ENCODE data around the gene CCNYL1.
"Not testable (repeated sequence)": the region's sequence is repeated elsewhere in the genome, so short reads cannot be mapped to it uniquely, and the experiment has no call there.

CCNYL1 gene

DNA sequence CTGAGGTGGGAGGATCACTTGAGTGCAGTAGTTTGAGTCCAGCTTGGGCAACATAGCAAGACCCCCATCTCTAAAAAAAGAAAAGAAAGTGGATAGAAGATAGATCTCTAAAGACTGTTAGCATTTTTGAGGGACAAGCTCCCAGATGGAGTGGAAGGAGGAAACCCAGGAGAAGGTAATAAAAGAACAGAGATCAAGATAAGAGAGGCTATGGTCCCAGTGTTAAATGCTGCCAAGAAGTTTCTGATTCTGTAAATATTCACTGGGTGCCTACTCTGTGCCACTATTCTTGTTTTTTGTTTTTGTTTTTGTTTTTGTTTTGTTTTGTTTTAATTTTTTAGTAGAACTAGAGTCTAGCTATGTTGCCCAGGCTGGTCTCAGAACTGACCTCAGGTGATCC, 32.1 kb downstream of the CCNYL1 start:
- no peak for DNase-seq

DNA sequence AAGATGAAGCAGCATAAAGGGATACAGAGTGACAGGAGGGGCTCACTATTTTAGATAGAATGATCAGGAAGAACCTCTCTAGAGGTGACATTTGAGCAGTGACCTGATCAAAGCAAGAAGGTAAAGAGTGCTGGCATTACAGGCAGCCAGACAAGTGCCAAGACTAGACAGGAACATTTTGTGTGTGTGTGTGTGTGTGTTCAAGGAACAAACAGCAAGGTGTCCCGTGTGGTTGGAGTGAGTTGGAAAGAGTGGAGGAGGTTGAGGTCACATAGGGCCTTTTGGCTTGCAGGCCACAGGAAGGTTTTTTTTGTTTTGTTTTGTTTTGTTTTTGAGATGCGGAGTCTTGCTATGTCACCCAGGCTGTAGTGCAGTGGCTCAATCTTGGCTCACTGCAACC, 32.6 kb downstream of the CCNYL1 start:
- DNase-seq = no peak

DNA sequence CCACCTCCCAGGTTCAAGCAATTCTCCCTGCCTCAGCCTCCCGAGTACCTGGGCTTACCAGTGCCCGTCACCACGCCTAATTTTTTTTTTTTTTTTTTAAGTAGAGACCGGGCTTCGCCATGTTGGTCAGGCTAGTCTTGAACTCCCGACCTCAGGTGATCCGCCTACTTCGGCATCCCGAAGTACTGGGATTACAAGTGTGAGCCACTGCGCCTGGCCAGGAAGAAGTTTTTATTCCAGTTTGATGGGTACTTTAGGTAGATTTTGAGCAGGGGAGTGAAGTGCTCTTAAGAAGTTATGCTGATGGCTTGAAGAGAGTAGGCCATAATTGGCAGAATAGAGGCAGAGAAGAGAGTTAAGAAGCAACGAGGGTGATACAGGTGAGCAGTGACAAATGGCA, 33.0 kb downstream of the CCNYL1 start:
- no peak for DNase-seq

DNA sequence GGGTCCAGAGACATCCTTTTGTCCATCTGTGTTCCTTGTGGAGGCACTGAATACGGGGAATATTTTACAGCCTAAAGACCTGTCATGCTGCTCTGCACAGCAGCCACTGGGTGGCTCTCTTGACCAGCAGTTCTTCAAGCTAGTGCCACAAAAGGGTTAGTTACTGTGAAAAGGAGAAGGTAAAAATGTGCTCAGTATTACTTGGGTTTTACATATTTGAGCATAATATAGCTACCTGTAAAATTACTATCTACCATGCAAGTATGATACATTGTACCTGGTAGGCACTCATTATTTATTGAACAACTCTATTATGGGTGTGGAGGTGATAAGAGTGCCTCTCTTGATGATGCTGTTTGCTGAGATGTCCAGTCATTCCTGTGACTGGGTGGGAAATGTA, 34.7 kb downstream of the CCNYL1 start:
- DNase-seq = peak; percentile 38

DNA sequence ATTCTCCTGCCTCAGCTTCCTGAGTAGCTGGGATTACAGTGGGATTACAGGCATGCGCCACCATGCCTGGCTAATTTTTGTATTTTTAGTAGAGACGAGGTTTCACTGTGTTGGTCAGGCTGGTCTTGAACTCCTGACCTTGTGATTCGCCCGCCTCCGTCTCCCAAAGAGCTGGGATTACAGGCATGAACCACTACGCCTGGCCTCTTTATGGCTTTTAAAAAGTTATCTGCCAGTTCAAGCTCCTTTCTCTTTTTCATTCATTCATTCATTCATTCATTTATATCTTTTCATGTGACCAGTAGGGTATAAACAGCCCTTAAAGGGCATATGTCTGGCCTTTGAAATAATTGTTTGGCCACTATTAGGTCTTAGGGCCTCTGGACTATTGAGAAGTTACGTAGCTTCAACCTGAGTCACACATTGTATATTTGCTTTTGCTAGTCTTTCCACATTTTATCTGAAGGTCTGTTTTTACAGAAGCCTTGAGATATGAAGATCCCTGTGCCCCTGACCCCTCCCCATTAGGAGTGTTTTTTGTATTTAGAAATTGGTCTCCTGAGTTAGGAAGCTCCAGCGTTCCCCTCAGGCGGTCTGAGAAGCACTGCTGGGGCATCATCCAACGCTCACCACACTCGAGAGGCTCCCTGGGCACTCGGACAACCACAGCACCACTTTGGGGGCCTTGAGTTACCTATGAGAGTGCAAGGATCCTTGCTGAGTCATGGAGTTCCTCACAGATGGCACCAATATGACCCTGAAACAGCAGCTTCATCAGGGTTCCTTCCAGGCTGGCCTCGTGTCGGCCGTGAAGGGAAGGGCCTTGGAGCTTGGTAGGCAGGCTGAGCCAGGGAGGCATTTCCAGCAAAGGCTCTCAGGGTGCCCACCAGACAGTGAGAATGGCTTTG, 36.5 kb downstream of the CCNYL1 start:
- DNase-seq = no peak

DNA sequence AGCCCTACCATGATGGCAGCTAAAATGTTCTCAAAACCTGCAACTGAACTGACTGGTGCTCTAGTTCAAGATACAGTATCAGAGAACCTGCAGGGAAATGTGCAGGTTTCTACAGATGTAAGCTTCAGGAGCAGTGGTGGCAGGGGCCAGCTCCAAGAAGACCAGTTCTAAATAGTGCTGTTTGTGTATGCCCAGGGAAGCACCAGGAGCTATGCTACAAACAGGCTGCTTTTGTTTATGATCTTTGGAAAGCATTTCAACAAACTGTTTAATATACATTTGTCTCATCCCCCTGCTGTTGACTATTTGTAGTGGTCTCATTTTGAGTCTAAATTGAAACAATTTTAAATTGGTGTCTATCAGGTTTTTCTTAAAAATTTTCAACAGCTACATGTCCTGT, 37.6 kb downstream of the CCNYL1 start:
- no peak for DNase-seq

DNA sequence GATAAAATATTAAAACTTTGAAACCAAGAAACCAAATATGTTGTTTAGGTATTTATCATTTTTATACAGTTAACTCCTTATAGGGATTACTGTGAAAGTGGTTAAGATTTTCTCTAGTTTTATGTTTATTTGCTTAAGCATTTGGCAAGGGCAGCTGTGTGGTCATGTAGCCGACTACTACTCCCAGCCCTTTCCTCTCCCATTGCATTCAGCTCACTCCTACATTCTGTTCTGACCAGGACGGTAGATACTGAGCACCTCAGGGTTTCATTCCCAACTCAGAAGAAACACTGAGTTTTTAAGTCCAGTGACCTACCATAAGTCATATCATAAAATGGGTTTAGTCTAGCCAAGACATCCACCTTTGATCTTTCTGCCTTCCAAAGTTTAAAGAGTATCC, 38.4 kb downstream of the CCNYL1 start:
- DNase-seq = no peak

DNA sequence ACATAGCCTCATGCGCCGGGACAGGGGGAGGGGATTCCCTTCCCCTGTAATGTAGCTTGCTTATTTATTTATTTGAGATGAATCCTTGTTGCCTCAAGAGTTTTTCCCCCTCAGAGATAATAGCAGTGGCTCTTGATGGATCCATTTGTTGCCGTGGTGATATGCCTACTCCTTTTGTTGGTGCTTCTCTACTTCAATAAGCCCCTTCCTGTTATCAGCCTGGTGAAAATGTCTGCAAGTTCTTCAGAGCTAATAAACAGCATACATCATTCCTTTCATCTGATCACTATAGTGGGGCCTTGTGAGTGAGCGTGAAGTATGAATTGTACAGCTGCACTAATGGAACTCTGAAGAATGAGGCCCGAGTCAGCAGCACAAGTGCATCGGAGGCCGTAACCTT, 38.9 kb downstream of the CCNYL1 start:
- peak; percentile 78 for DNase-seq

DNA sequence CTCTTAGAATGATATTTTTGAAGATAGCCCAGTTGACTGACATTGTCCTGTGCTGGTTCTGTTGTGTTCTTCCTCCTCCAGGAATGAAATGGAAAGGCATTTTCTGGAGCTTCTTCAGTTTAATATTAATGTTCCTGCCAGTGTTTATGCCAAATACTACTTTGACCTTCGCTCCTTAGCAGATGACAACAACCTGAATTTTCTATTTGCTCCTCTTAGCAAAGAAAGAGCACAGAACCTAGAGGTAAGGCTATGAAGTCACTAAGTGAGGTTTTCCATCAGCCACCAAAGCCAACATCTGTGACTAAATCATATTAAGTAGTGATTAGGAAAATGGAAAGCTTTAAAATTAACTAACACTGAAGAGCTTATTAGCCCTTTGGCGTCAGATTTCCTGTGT, 39.4 kb downstream of the CCNYL1 start:
- no peak for DNase-seq

DNA sequence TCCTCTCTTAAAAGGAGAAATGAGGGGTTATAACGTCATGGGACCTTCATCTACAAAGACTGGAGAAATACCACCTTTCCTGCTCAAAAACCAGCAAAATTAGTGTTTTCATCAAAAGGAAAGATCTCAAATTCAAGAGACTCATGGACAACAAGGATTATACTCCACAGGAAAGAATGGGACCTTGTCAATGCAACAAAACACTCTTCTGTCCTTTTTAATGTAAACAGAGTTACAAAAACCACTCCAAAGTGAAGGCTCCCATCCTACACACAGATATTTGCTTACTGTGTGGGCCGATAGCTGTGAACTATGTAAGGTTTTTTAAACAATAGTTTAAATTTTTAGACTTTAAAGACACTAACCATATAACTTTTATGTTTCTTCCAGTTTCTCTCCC, 42.2 kb downstream of the CCNYL1 start:
- not testable (repeated sequence) for DNase-seq

DNA sequence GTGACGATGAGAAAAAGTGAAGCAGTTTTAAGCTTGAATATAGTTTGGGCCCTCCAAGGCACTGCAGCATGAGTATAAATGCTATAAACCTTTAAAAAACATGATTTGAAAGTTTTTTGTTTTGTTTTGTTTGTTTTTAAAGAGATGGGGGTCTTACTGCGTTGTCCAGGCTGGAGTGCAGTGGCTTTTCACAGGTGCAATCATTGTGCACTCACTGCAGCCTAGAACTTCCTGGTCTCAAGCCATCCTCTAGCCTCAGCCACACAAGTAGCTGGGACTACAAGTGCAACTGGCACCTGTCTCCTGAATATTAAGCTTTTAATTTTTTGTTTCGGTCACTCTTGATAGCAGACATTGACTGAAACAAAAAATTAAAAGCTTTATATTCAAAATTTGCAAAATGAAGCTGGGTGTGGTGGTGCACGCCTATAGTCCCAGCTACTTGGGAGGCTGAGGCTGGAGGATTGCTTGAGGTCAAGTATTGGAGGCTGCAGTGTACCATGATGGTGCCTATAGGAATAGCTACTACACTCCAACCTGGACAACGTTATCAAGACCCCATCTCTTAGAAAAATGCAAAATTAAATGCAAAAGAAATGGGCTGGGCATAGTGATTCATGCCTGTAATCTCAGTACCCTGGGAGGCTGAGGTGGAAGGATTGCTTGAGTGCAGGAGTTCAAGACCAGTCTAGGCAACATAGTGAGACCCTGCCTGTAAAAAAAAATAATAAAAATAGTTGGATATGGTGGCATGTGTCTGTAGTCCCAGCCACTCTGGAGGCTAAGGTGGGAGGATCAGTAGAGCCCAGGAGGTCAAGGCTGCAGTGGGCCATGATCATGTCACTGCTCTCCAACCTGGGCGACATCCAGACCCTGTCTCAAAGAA, 43.3 kb downstream of the CCNYL1 start:
- DNase-seq = no peak

DNA sequence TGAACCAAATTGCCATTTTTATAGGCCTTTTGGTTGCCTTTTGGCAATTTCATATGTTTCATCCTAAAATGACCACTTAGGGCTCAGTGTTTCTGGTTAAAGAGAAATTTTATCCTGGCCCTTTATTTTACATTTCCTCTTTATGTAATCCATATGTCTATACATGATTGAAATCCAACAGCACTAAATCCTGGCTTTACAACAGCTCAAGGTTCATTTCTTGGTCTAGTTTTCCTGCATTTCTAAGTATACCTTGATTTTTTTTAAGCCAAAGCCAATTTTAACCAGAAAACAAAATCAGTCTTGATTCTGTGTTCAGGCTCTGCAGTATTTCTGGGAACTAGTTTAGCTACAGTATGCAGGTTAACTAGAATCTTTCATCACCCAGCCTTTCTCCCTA, 46.6 kb downstream of the CCNYL1 start:
- DNase-seq = no peak

DNA sequence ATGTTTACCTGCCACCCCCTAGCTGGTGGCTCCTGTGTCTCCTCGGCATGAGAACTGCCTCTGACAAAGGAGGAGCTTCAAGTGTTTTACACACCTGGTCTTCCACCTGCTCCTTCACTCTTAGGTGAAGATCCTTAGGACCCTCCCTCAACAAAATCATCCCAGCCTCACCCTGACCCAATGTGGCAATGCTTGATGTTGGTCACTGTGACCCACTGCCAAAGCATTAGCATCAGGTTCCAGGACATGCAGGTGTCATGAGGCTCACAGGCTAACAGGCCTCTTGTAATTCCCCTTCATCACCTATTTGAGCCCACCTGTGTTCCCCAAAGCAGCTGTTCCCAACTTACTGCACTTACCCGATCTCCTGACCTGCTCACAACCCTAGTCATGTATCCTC, 48.5 kb downstream of the CCNYL1 start:
- no peak for DNase-seq

DNA sequence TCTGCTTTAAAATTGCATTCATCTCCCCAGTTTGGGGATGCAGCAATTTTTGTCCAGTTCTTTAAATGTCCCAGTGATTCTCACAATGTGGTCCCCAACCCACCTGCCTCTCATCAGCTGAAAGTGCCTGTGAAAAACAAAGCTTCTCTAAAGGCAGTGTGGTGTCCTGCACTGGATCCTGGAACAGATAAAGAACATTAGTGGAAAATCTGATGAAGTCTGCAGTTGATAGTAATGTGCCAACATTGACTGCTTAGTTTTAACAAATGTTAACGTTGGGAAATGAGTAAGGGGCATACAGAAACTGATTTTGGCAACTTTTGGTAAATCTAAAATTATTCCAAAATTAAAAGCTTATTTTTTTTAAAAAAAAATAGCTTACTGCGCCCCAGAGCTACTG, 49.0 kb downstream of the CCNYL1 start:
- no peak for DNase-seq

DNA sequence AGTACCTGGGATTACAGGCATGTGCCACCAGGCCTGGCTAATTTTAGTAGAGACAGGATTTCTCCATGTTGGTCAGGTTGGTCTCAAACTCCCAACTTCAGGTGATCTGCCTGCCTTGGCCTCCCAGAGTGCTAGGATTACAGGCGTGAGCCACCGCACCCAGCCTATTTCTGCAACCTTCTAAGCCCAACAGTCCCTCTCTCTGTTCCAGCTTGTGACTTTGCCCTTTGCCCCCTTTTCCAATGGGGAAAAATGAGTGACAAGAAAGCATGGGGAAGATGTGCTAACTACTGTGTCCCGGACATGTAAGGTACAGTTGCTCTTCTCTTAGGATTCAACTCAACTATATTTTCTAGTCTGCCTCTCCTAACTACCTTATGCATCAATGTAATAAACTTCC, 50.0 kb downstream of the CCNYL1 start:
- DNase-seq = not testable (repeated sequence)

DNA sequence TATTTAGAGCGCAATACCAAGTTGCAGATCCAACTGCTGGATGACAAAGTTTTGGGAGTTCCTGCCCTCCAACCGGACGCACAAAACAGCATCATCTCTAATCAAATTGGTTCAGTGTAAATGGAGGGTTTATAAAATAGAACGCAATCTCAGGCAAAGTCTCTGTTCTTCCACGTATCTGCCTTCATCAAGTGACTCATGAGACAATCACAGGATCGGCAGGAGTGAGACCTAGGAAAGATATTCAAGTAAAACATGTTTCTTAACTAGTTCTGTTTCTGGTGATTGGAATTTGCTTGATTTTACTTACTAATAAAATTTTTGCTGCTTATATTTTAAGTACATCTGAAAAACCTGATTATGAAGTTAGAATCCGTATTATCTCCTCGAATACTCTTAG, 50.7 kb downstream of the CCNYL1 start:
- no peak for DNase-seq

DNA sequence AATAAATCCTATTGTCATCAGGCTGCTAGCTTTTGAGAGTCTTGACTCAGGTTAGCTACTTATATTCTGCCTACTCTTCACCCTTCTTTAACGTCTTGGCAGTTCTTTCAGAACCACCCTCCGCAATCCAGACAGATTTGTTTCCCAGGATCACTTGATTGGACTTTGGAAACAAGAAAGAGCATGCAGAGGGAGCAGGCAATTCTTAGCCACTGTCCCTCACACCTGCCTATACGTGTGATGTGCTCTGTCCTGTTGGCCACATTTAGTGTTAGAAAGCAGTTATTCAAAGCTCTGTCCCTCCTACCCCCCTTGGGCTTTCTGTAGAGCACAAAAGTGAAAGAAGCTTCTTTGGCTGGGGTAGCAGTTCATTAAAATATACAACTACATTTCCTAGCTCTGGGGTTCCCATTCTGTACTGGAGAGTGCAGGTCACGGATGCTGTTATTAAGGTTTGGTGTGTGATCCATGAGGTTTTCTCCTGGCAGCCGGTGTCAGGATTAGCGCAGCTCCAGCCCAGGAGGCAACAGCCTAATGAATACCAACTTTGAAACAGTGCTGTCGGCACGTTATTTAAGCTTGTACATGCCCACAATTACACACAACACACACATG, 52.0 kb downstream of the CCNYL1 start:
- DNase-seq = no peak

DNA sequence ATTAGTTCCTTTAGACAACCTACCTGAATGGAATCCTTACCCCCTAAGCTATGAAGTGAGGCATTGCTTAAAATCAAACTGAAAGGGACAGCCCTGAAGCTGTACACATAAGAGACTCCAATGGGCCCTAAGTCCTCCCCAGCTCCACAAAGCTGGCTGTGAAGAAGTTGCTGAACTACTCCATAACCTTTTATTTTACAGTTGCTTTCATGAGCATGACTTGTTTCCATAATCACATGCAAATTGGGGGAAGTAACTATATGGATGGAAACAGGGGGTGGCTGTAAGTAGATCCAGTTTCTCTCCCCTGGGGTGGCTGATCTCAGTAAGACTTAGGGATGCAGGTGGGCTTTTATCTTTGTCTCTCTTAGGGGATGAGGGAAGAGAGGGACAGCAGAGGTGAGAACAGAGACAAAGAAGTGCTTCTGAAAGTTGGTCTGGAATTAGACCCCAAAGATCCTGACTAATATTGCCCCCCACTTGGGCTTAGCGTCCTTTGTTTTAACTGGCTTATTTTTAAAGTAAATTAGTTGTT, 52.7 kb downstream of the CCNYL1 start:
- DNase-seq = no peak

DNA sequence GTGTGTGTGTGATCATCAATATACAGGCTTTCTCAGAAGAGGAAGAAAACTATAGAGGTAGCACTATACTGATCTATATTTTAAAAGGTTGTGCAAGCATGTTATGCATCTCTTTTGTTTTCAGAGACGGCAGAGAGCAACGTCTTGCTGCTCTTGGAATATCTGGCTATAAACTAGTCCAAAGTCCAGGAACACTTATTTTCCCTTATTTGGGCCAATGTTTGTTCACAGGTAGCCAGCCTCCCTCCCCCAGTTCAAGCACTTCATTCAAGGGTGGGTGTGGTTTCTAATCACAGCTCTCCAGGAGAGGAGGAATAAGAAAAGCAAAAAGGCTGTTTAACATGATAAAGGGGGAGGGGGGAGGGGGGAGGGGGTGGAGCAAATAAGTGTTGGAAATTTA, 54.1 kb downstream of the CCNYL1 start:
- peak; percentile 46 for DNase-seq

DNA sequence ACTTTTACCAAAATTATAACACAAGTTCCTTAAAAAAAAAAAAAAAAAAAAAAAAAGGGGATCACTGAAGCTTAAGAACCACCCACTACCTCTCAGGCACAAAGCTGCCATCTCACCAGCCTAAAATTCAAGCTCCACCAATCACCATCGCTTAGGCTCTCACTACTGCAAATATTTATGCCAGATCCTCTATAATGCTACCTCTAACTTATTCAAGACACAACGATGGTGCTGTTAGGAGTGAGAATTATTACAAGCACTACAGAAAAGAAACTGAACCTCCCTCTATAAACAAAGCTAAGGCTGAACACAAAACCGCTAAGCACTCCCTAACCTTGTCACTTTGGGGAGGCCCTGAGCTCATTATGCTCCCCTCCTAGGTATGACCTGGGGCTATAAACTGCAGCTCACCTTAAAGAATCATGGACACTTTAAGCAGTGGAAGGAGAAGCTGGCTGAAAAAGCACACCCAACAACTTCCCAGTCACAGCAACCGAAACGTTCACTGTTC, 54.7 kb downstream of the CCNYL1 start:
- DNase-seq = no peak

DNA sequence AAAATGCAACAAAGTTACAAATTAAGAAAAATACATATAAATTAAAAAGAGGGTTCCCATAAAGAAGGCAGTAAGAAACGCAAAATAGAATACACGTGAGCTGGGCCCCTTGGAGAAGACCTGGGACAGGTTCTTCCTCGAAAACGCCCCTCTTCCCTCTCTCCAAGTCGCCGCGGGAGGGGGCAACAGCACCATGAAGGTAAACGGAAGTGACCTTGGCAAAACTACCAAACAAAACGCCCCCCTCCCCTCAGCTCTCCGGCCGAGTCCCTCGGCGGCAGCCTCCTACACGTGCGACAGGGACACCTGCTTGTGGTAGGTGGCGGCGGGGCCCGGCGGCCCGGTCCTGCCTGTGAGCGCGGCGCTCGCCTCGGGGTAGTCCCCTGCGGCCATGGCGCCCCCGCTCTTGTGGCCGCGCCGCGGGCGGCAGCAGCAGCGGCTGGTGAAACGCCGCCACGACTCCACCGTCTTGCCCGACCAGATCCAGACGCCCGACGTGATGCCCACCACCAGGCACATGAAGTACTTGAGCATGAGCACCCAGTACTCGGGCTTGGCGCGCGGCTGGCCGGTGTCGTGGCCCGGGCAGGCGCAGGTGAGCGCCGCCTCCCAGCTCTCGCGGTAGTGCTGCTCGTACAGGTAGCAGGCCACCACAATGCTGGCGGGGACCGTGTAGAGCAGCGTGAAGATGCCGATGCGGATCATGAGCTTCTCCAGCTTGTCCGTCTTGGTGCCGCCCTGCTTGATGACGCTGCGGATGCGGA, 55.4 kb downstream of the CCNYL1 start:
- no peak for DNase-seq

DNA sequence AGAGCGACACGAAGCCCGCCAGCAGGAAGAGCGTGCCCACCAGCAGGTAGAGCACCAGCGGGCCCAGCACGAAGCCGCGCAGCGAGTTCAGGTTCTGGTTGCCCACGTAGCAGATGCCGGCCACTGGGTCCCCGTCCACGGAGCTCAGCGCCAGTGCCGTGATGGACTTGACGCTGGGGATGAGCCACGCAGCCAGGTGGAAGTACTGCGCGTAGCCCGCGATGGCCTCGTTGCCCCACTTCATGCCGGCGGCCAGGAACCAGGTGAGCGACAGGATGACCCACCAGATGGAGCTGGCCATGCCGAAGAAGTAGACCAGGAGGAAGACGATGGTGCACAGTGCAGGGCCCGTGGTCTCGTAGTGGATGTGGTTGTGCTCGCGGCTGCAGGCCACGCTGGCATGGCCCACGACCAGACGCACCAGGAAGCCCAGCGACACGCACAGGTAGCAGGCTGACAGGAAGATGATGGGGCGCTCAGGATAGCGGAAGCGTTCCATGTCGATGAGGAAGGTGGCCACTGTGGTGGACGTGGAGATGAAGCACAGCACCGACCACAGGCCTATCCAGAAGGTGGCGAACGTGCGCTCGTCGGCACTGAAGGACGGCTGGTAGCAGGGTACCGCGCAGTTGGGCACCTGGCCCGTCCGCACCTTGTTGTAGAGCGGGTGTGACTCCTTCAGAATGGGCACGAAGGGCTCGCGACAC, 56.2 kb downstream of the CCNYL1 start:
- no peak for DNase-seq
